Daoy (cell line): ENCODE measurements around the gene KCNJ10. TPM values are rescaled to one million over a fixed set of nuclear protein-coding genes. Genes with fewer than 3 reads are reported as not detected.

Experiments
- DNase-seq: peaks from one replicate; pipeline ENCODE4 v3.0.0-alpha.2; 2015; ENCODE audit warnings: low read depth
- total RNA-seq: library from RNA; depleted of rRNA; stranded (reverse); fragments of >200 nt; shearing (Covaris generic); gene quantifications from 2 replicates; pipeline ENCODE4 v1.2.3, GENCODE V29; 2014

The KCNJ10 gene
- total RNA-seq, 1 experiment from 2014 or later, result under 0.01 TPM

DNA sequence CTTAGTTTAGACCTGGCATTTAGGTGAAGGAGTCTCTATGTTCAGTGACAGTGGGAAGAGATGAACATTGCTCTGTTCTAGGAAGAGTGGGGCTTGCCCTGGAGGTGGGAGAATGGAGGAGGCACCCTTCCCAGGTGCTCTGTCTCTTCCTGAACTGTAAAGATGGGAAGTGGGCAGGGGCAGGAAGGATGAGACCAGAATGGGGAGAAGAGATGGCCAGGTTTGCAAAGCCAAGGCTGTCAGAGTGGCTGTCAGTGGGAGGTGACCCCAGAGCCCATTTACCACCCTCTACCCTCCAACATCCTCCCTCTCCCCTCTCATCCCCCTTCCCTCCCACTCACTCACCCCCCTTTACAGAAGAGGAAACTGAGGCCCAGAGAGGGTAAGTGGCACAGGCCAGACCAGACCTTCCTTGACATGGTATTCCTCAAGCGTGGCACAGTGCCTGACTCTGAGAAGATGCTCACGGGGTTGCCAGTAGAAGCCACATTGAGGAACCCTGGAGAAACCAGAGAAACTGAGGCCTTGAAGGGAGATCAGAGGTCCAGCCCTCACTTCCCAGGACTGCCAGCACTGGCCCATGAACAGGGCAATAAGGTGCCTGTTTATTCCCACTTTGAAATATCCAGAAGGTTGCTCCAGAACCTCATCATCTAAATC, 29.9 kb upstream of the KCNJ10 start:
- DNase-seq, result no peak

DNA sequence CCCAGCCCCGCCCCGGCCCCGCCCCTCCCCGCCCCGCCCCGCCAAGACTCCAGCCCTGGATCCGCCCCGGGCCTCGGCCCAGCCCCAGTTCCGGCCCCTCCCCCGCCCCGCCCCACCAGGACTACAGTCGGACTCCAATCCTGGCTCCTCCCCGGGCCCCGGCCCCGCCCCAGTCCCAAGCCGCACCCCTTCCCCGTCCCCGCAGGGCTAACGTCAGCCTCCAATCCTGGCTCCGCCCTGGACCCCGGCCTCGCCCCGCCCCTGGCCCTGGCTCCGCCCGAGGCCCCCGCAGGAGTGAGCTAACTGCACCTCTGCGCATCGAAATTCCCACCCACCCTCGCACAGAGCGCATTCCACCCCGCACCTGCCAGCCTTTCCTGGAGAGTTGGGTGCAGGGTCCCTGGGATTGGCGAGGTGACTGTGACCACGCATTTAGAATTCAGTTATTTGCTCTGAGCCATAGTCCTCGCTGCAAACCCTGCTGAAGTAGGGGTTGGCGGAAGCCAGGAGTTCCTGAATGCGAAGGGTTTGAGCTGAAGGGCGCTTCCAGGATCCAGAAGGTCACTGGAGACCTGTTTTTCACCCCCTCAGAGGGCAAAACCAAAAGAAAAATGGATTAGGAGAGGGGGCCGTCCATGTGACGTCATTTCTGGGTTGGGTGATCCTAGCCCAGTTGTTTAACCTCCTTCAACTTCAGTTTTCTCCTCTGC, 29.0 kb upstream of the KCNJ10 start:
- DNase-seq, result peak; percentile 95

DNA sequence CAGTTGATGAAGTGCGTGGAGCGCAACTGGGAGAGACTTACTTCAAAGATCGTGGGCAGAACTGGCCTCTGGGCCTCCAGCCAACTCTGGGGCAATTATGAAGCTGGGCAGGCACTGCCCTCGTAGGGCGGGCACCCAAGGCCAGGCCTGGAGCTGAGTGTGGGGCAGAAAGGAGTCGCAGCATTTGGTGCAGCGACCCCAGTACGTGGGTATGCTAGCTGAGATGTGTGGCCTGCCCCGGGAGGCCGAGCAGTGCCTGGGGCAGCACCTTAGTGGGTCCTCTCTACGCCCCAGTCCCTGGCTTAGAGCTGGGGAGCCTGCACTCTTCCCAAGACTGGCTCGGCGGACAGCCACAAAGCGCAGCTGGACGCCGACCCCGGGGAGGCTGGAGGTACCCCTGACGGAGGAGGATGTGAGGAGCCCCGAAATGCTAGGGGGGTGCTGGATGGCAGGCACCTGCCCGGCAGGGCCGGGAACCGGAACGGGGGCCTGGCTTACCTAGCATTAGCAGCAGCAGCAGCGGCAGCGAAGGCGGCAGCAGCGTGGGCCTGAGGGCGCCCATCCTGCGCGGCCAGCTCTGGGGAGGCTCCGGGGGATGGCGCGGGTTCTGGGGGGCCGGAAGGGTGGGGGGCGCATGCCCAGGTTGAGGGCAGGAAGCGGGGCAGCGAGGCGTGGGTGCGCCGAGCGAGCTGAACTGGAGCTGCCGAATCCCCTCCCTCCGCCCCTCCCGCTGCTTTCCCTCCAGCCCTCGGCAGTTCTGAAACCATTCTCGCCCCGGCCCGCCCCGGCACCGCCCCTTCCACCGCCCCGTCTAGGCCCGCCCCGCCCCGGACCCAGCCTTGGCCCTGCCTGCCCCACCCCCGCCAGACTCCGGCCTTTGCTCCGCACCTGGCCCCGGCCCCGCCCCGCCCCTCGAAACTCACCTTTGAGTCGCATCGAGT, 28.2 kb upstream of the KCNJ10 start, which contains the start of gene IGSF8:
Gene IGSF8, minus strand, starts transcription at position 709 of the 941 bp plus-strand sequence. Its CDS starts 147 bp downstream, at position 562.
- DNase-seq, result peak; percentile 86

DNA sequence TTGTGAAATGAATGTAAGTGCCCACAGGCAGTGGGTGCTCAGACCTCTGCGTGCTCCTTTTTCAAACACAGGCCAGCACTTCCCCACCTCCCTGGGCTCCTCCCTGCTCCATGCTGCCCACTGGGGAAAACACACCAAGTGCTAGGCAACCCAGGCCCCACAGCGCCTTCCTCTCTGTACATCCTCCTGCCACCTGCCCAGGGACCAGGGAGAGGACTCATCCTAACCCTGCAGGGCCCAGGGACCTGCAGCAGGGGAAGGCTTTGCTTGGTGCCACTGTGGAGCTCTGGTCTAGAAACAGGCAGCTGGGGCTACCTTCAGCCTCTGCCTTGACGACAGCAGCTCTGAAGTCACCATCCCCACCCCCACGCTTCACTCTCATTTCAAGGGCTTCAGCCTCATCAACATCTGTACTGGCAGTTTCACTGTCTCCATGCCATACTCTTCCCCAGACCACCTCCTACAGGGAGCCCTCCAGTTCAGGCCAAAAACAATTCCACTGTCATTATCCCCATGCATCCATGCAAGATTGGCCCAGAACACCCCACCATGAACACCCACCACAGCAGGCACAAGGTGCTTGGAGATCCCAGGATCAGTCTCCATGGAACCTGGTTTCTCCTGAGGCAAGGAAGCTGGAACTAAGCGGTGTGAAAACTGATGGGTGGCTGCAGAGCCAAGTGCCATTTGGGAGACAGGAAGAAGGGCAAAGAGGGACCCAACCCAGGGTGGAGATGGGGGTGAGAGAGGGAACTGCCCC, 27.4 kb upstream of the KCNJ10 start:
- DNase-seq, result no peak

- no peak for DNase-seq
Measured at GRCh38 chr1:160096274-160097116, 26.5 kb upstream of the KCNJ10 start.

- DNase-seq, result no peak
Measured at GRCh38 chr1:160095382-160096105, 25.6 kb upstream of the KCNJ10 start.

DNA sequence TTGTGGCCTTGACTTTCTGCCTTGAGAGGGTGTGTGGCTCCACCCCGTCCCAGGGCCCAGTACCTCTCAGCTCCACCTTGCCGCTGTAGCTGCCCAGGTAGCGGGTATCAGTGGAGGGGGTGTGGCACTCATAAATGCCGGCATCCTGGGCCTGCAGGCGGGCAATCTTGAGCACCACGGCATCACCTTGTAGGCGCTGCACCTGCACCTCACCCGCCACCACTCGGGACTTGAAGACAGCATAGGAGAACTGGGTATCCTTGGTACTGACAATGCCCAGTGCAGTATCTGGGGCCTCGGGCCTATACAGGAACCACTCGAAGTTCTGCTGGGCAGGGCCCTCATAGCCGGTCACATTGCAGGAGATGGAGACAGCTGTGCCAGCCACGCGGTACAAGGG, 24.8 kb upstream of the KCNJ10 start:
- no peak for DNase-seq

DNA sequence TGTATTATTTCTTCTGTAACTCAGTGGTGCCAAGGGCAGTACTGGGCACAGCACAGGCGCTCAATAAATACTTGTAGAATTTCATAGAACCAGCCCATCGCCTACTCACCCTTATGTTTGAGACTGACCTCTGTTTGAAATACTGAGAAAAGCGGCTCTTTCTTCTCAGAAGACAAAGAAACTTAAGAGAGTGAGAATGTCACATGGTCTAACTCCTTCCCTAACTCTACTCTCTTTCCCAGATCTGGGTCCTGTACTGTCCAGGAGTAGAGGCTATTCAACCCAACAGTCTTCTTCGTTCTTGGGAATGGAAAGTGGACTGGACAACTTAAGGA, 24.3 kb upstream of the KCNJ10 start:
- DNase-seq, result no peak

DNA sequence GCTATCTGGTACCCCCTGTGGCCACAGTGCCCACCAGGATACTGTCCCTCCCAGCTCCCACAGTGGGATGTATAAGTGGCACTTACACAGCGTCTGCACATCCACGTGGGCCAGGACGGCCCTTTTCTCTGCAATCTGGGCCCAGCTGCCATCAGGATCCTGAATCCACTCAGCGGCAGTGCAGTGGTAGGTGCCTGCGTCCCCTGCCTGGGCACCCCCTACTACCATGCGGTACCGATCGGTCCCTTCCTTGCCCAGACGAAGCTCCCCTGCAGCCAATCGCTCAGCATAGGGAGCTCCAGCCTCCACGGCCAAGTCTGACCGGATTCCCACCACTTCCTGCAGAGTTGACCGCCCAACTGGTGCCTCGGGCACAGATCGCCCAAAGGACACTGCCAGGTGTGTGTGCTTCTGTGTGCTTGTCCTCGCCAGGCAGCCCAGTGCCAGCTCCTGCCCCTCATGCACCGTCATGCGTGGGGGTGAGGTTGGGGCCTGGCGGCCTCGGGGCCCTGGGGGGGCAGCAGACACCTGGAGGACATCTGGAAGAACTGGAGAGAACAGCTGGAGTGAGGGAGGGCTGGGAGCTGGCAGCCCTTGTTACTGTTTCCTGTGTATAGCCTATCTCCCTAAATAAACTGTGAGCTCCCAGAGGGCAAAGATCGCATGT, 23.8 kb upstream of the KCNJ10 start:
- DNase-seq, result no peak

DNA sequence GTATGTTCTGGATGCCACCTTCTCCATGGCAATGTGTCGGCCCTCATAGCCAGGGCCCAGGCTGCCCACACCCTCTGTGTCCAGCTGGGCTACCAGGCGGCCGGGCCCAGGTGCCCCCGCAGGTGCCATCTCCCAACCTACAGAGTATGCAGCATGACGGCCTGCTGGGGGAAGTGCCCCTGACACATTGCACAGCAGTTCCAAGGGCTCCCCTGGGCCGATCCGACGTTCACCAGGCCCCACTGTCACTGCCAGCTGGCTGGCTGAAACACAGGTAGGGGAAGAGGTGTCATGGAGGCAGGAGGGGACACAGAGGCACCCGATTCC, 23.1 kb upstream of the KCNJ10 start:
- DNase-seq, result no peak

- no peak for DNase-seq
Measured at GRCh38 chr1:160092366-160093068, 22.6 kb upstream of the KCNJ10 start.

GRCh38 chr1:160091666-160092223, 21.8 kb upstream of the KCNJ10 start:
- DNase-seq, result no peak

DNA sequence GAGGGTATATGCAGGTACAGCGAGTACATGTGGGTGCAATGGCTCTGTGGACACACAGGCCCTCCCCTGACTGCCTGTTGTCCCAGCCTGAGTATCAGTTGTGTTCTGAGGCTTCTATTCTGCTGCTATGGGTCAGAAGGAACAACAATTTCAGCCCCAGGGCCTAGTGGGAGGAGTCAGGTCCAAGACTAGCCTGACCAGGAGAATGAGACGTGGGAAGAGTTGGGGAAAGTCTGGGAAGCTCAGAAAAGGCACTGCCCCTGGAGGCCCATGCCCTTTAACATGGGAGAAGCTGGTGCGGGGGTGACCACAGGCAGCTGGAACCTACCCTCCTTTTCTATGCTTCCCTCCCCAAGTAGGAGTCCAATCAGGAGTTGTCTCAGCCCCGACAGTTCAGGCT, 20.8 kb upstream of the KCNJ10 start:
- DNase-seq, result no peak

DNA sequence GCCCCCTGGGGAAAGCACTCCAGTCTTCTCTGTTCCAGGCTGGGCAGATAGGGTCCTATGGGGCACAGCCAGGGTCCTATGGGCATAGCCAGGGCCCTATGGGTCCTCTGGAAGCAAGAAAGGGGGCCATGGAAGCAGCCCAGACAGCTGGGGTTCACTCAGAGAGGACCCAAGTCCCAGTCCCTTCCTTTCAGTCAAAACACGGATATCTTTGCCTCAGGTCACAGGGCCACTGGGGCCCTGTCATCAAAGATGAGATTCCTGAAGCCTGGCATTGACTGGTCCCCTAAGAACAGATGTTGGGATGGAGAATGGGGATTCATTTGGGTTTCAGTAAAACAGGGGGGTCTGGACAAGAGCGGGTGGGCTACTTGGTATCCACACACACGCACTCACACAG, 19.9 kb upstream of the KCNJ10 start:
- DNase-seq, result no peak

DNA sequence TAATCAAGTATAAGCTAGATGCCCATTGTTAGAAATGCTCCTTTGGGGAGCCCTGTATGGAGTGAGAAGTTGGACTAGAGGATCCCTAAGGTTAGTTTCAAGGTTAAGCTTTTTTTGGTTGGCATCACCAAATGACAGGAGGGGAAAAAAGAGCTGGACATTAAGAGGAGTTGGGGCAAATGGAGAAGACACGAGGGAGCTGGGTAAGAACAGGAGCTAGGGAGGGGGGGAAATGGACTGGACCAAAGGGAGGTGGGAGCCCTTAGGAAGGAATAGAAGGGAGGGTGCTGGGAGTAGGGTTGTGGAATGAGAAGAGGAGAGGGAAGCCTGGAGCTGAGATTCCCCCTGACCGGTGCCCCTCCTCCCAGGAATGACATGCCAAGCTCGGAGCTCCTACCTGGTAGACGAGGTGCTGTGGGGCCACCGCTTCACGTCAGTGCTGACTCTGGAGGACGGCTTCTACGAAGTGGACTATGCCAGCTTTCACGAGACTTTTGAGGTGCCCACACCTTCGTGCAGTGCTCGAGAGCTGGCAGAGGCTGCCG, 17.2 kb upstream of the KCNJ10 start:
- DNase-seq, result no peak

DNA sequence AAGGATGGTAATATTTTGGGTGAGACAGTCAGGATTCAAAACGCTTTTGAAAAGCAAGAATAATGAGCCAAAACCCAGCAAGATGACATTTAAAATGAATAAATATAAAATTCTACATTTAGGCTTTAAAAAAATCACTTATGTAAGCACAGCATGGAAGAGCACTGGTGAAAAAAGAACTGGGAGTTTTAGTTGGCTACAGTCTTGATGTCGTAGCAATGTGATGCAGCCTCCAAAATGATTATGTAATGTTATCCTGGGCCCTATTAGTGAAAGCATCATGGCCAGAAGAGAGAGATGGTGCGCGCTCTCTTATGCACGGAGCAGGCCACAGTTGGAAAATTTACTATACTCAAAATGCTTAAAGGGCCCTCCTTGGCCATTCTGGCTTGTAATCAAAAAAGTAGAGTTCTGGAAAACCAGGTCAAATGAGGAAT, 16.5 kb upstream of the KCNJ10 start:
- no peak for DNase-seq

DNA sequence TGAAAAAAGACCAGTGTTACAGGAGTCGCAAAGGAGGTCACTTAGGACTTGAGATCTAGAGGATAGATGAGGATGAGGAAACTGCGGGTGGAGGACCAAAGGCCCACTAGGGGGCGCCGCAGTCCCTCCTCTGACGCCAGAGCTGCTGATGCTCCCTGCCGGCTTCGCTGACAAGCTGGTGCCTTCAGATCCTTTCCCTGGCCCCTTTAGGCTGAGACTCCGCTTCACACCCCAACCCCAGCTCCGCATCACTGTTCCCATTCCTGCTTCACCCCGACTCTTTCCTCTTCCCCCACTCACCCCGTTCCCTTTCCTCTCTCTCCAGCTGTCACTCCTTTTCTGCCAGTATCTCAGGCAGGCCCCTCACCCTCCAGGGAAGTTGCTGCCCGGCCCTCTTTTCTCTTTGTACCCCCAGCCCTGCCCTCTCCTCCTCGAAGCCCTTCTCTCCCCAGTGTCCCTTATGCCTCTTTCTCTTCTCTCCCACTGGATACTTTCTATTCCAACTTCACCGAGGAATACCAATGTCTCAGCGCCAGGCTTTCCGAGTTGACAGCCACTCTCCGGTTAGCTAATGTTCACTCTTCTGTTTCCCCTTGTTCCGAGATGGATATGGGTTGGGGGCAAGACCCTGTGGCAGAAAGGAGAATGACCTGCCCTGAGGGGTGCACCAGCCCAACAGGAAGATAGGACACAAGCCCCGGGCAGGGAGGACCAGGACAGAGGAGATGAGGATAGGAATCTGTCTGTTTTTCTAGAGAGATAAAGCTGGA, 15.9 kb upstream of the KCNJ10 start:
- DNase-seq, result peak; percentile 77
